DMS153 treated with DMSO at 0.1 percent for 48 hours (cell line): ENCODE data around the gene MRTFA.
"Not testable (repeated sequence)": the region's sequence is repeated elsewhere in the genome, so short reads cannot be mapped to it uniquely, and the experiment has no call there.

ENCODE experiments used
- DNase-seq: peaks from one replicate; lab custom pipeline; 2025; ENCODE audit not compliant: unreplicated experiment; lab: John Stamatoyannopoulos, UW

MRTFA gene

DNA sequence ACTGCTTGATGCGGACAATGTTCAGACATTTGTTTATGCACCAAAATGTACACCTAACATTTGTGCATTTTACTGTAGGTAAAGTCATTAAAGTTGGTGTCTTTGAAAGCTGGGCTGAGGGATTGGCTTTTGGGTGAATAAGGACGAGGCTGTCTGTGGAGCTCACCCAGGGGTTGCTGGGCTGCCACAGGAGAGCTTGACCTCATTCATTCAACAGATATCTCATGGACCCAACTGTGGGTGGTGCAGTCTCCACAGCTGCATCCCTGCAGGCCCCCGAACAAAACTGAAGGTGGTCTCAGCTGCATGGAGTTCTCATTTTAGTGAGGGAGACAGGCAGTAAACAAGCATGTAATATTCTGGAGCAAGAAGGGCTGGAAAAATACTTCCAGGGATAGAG, 233.4 kb downstream of the MRTFA start:
- no peak for DNase-seq

DNA sequence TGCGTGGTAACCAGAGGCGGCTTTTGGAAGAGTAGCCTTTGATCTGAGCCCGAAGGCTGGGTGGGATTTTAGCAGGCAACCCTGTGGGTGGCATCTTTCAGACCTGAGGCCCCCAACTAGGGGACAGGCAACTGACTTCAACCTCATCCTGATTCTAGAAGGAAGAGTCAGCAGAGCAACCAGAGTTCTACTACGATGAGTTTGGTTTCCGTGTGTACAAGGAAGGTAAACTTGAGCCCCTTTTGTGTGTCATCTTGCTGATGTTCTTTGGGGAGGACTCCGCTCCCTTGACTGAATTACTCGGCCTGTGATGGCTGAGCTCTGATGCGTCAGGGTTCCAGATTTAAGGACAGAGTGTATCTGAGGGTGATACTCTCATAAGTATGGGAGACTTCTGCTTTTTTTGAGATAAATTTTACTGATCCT, 234.5 kb downstream of the MRTFA start:
- no peak for DNase-seq

DNA sequence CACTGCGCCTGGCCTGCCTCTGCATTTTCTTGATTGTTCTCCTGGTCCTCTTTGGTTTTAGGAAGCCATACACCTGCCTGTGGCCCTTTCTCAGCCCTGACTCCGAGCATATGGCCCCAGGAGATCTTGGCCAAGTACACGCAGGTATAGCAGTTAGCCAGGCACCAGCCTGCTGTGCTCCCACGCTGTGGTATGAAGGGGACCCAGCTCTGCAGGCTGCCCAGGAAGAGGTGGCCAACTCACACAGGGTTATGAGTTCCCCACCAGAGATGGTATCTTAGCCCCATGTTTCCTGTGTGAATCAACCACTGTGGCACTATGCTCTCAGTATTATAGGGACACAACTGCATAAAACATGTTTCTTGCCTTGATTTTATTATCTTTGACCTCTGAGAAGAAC, 235.0 kb downstream of the MRTFA start:
- no peak for DNase-seq

DNA sequence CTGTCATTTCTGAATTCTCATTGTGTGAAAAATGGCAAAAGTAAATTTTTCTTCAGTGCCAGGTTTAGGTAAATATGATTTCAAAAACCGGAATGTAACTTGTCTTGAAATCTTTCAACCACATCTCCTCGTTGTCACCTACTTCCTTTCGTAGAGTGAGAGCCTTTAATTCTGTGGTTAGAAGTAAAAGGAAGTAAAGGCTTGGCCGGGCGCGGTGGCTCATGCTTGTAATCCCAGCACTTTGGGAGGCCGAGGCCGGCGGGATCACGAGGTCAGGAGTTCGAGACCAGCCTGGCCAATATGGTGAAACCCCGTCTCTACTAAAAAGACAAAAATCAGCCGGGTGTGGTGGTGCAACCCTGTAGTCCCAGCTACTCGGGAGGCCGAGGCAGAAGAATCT, 236.4 kb downstream of the MRTFA start:
- DNase-seq: no peak

DNA sequence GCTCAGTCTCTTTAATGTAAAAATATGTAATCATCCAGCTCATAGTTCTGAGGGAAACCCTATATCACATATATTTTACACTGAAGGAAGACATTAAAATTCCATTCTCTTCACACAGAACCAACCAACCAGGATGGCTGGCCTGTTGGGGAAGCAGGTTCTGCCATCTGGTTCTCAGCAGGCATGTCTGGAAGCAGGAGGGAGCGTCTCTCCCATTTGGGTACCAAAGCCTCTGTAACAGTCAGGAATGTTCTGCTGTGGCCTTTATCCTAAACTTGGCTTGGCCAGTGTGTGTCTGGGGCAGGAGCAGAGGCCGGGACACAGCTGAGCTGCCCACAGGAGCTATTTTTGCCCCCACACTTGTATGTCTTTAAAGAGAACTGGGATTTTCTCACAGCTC, 236.9 kb downstream of the MRTFA start:
- no peak for DNase-seq

DNA sequence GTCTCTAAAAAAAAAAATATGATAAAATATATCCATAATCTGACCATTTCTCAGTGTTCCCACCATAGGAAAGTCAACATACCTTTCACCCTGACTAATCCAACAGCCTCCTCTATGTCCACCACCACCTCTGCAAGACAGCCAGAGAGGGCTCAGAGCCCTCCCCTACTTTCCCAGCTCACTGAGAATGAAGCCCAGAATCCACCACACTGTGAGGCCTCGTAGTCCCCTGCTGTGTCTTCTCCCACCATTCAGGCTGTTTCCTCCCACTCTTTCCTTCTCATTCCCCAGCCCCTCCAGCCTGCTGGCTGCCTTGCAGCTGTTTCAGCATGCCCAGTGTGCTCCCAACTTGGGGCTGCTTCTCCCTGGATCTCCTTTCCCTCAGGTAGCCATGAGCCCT, 239.1 kb downstream of the MRTFA start:
- DNase-seq: no peak

DNA sequence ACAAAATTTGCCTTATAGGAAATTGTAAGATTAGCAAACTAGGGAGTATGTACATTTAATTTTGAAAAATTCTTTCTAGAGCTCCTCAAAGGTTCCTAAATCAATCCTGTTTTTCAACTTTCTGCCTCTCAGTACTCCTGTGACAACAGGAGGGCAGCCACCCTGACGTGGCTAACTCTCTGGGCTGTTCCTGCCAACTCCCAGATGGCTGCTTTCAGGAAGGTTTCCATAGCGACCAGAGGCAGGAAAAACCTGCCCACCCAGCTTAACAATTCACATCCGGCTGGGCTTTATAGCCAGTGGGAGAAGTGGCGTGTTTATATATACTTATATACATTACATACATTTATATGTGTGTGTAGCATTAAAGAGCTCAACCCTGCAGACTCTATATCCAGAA, 239.6 kb downstream of the MRTFA start:
- DNase-seq: peak; percentile 42

DNA sequence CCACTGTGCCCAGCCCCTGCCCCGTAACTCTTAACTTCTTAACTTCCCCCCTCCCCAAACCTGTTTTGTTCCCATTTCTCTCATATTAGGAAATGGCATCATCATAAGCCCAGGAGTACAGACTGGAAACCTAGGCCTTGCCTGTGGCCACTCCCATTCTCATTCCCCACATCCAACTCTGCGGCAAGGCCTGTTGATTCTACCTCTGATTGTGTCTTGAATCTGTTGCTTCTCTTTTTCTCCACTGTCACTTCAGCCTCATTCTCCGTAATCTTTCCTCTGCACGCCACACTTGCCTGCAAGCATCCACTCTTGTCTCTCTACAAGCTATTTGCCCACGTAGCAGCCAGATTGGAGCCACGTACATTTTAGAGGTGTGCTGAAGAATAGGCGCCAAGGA, 240.9 kb downstream of the MRTFA start:
- no peak for DNase-seq

DNA sequence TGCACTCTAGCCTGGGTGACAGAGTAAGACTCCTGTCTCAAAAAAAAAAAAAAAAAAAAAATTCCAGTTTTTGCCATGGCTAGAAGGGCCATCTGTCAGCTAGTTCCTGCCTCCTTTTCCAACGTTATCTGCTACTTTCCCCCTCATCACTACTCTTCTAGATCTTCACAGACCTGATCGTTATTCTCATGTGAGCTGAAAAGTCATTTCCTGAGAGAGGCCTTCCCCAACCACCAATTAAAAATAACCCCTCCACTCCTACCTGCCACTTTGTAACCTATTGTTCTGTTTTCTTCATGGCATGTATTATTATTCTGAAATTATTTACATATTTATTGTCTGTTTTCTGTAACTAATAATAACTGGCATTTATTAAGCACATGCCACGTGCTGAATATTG, 241.9 kb downstream of the MRTFA start:
- DNase-seq: no peak

DNA sequence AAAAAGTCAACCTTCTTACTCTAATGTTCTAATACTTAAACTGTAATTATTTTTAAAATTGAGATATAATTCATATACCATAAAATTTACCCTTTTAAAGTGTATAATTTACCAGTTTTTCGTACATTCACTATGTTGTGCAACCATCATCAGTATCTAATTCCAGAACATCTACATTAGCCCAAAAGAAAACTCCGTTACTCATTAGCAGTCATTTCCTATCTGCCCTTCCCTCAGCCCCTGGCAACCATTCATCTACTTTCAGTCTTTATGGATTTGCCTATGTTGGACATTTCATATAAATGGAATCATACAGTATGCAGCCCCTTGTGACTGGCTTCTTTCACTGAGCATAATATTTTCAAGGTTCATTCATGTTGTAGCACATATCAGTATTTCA, 243.9 kb downstream of the MRTFA start:
- DNase-seq: no peak

DNA sequence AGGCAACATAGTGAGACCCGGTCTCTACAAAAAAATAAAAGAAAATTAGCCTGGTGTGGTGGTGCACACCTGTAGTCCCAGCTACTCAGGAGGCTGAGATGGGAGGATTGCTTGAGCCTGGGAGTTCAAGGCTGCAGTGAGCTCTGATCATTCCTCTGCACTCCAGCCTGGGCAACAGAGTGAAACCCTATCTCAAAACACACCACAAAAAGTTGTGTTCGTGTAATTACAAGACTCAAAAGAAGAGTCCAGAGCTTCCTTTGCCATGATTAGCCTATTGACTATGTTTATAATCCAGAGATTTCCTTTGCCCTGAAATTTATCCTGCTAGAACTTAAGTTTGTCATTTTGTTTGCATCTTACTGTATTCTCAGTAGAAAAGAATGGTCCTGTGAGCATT, 245.1 kb downstream of the MRTFA start:
- DNase-seq: no peak

DNA sequence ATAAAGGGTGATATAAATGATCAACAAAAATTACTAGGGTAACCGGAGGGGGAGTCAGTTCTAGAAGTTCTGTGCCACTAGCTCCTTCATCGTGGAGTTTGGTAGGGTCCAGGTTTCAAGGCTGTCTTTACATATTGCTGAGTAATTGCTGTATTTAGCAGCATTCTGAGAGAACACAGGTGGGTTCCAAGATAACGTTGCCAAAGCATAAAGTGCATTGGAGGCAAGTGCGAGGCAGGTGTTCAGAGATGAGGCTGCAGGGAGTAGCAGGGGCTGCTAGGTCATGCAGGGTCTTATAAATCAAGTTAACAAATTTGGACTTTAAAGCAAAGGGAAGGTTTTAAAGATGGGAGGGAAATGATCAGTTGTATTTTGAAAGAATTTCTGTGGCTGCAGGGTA, 248.3 kb downstream of the MRTFA start:
- DNase-seq: no peak

DNA sequence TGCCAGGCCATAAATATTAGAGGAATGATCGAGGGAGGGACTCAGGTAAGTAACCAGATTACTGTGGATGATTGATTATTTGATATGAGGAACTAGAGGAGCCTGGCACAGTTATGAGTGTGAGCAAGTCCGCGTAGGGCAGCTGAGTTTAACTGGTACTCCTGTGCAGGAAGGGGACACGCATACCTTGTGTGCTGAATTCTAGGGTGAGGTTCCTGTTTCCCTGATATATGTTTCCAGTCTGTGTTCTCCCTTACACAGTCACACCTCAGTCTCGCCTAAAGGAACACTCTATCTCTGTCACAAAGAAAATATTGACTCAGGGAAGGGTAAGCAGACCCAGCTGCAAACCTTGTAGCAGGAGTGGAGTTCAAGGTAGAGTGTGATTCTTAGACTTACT, 248.8 kb downstream of the MRTFA start:
- DNase-seq: no peak

DNA sequence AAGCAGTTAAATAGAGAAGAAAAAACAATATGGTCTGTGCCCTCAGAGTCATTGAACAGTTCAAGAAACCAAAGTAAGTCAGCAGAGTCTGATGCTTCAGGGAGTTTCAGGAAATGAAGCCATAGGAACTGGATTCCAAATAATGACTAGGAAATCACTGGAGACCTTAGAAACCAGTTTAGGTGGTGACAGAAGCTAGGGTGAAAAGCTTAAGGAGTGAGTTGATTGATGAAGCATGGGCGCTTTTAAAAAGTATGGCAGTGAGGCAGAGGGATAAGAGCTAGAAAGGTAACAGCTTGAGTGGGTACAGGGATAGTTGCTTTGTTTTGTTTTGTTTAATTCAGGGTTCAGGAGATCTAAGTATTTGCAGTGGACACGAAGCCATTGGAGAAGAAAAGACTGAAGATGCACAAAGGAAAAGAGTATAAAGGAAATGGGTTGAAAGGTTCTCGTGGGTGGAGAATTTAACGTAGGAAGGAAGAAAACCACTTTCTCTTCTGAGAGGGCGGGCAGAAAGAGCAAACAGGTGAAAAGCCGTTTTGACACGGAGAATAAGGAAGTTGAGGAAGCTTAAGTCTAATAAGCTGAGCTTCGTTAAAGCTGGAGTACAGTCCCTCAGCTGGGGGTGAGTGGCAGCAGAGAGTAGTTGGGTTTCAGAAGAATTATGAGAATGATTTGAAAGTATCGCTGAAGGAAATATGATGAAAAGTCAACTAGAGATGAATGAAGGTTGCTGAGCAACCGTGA, 251.3 kb downstream of the MRTFA start:
- DNase-seq: no peak

DNA sequence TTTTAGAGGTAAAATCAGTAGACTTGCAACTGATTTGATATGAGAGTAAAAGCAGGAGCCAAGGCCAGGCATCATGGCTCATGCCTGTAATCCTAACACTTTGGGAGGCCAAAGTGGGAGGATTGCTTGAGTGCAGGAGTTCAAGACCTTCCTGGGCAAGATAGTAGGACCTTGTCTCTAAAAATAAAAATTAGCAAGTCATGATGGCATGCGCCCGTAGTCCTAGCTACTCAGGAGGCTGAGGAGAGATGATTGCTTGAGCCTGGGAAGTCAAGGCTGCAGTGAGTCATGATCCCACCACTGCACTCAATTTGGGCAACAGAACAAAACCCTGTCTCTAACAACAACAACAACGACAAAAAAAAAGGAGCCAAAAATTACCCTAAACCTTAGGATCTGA, 252.6 kb downstream of the MRTFA start:
- DNase-seq: no peak

DNA sequence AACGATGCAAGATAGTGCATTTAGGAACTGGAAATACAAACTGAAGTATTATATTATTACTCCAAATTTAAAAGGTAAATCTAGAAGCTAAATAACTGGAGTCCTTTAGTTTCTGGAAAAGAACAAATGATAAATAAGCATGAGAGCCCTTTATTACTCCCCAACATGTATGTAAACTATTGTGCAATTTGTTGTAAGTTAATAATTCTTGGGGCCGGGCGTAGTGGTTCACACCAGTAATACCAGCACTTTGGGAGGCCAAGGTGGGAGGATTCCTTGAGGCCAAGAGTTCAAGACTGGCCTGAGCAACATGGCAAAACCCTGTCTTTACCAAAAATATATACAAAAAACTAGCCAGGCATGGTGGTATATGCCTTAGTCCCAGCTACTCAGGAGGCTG, 255.1 kb downstream of the MRTFA start:
- no peak for DNase-seq

DNA sequence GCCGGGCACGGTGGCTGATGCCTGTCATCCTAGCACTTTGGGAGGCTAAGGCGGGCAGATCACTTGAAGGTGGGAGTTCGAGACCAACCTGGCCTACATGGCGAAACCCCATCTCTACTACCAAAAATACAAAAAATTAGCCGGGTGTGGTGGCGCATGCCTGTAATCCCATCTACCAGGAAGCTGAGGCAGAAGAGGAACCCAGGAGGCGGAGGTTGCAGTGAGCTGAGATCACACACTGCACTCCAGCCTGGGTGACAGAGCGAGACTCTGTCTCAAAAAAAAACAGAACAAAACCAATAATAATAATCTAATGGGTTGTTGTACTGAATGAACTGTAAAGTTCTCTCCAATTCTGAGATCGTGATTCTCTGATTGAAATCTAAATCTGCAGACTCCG, 258.1 kb downstream of the MRTFA start:
- not testable (repeated sequence) for DNase-seq

DNA sequence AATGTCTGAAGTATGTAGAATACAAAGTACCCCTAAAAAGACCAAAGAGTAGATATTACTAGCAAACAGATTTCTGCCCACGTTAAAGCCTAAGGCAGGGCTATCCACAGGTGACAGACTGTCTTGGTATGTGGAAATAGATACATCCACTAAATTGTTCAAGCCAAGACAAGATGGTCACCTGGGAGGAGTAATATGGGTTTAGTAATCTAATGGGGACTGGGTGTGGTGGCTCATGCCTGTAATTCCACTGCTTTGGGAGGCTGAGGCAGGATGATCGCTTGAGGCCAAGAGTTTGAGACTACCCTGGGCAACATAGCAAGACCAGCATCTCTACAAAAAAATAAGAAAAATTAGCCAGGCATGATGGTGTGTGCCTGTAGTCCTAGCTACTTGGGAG, 258.6 kb downstream of the MRTFA start:
- DNase-seq: no peak

DNA sequence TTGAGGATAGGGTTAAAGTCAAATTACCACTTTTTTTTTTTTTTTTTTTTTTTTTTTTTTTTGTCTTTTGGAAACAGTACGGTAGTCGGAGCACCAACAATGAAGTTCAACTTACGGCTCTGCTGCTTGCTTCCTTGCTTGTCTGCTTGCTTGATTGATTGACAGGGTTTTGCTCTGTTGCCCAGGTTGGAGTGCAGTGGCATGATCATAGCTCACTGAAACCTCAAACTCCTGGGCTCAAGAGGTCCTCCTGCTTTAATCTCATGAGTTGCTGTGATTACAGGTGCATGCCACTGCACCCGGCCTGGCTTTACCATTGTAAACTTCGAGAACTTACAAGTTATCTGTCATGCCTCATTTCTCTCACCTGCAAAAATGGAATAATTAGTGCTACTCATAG, 260.4 kb downstream of the MRTFA start:
- DNase-seq: no peak

DNA sequence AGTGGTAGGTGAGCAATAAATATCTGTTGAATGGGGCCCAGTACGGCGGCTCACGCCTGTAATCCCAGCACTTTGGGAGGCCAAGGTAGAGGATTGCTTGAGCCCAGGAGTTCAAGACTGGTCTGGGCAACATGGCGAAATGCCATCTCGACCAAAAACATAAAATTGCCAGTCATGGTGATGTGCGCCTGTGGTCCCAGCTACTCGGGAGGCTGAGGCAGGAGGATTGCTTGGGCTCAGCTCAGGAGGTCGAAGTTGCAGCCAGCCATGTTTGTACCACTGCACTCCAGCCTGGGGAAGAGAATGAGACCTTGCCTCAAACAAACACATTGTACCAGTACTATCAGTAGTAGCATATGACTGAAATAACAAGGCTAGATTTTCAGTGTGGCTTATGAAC, 262.0 kb downstream of the MRTFA start:
- DNase-seq: no peak

DNA sequence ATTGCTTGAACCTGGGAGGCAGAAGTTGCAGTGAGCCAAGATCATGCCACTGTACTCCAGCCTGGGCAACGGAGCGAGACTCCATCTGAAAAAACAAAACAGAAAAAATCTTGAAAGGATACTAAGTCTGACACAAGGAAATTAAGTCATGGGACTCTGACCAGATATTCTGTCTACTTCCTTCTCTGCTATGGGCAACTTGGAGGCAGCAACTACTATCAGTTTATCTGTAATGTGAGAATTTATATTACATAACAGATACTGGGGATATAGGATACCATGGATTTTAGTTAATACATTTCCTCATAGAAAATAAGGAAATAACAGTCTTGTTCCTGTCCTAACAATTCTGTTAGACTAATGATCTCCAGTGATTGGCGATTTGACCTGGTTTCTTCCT, 267.7 kb downstream of the MRTFA start:
- no peak for DNase-seq

DNA sequence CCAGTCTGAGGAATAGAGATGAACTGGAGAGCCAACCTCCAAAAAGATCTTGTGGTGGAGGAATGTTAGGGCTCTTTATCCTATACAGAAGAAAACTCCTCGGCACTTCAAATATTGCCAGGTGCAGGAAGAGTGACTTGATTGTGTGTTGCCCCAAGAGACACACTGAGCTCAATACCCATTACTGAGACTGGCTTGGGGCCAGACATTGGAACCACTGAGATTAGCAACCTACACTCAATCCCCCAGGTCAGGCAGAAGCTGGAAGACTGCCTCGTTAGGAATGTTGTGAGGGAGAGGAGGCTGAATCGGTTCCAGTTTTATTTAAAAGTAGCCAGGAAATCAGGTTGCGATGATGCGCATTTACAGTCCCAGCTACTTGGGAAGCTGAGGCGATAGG, 268.5 kb downstream of the MRTFA start:
- DNase-seq: no peak

DNA sequence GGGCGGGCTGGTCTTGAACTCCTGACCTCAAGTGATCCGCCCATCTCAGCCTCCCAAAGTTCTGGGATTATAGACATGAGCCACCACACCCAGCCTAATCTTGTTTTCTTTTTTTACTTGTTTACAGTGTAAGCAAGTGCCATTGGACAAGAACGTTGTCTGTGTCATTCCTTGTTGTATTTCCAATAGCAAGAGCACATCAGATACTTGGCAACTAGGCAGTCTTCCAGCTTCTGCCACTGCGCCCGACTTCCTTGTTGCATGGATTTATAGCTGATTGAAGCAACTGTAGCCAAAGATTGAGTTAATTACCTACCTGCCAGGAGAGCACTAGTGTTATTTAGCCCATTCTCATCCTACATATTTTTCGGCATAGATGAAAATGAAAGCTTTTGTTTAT, 269.2 kb downstream of the MRTFA start:
- no peak for DNase-seq

DNA sequence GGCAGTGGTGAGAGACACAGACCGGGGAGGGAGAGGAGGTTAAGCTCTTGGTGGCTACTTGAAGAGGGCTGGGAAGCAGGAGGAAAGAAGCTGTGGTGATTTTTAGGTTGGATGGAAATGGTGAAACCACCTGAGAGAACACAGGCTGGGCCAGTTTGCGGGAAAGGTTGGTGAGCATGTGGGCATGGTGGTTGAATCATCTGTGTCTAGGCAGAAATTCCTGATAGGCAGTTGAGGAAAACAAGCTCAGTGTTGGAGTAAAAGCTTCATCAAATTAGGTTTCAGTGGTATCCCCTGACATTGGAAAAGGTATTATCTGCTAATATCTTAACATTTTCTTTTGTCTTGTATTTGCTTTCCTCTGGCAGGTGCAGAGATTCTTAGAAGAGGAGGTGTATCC, 270.5 kb downstream of the MRTFA start:
- no peak for DNase-seq
